DLD1 (cell line): ENCODE measurements around the gene ZDHHC4.
"Not testable (repeated sequence)": the region's sequence is repeated elsewhere in the genome, so short reads cannot be mapped to it uniquely, and the experiment has no call there.

Source experiments
- in situ Hi-C: cut with HindIII; loops from 2 replicates; pipeline ENCODE4 v1.10.0; 2017; ENCODE audit warnings: low sequenced_read_pairs

The ZDHHC4 gene

DNA sequence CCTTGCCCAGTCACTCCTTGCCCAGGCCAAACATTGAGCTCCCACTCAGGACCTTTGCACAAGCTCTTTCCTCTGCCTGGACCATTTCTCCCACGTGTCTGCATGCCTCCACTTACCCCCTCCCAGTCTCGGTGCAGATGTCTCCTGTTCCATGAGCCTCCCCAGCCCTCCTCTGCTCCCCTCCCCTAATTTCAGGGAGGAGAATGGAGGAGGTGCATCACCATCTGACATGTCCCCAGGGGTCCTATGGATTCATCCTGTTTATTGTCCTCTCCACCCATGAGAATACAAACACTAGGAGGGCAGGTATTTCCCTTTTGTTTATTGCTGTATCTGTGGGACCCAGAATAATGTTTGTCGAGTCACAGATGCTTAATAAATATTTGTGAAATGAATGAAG lies 17.4 kb upstream of the ZDHHC4 start:
- in situ Hi-C loops, result no loop called here

DNA sequence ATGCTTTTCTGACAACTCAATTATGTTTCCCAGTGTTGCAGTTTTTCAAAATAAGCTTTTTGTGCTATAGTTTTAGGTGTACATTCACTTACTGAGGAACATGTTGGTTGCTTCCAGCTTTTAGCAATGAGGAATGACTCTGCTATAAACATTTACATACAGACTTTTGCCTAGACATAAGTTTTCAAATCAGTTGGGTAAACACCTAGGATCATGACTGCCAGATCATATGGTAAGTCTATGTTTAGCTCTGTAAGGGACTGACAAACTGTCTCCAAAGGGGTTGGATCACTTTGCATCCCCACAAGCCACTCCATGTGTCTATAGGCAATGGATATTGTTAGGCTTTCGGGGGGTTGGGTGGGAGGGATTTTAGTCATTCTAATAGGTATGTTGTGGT lies 15.1 kb upstream of the ZDHHC4 start:
- in situ Hi-C loops, result no loop called here

GRCh38 chr7:6563936-6564770 lies 13.1 kb upstream of the ZDHHC4 start:
- in situ Hi-C loops, result no loop called here

- in situ Hi-C loops, result no loop called here
These were observed 11.6 kb upstream of the ZDHHC4 start for GRCh38 chr7:6565655-6566054.

DNA sequence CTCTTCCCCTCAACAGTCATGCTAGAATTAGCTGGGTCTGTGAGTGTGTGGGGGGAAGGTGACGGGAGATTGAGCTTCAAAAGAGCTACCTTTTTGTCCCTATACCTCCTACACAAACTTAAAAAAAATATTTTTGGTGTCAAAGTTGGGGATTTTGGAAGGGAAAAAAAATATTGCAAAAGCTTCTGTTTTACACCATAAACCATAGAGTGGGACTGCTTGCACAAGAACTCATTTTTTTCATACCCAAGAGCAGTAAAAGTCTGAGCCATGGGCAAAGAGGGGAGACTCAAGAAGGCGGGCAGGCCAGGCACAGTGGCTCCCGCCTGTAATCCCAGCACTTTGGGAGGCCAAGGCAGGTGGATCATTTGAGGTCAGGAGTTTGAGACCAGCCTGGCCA lies 9.4 kb upstream of the ZDHHC4 start:
- in situ Hi-C loops, result no loop called here

- in situ Hi-C loops, result no loop called here
These were observed 6.0 kb upstream of the ZDHHC4 start for GRCh38 chr7:6571160-6571779.

DNA sequence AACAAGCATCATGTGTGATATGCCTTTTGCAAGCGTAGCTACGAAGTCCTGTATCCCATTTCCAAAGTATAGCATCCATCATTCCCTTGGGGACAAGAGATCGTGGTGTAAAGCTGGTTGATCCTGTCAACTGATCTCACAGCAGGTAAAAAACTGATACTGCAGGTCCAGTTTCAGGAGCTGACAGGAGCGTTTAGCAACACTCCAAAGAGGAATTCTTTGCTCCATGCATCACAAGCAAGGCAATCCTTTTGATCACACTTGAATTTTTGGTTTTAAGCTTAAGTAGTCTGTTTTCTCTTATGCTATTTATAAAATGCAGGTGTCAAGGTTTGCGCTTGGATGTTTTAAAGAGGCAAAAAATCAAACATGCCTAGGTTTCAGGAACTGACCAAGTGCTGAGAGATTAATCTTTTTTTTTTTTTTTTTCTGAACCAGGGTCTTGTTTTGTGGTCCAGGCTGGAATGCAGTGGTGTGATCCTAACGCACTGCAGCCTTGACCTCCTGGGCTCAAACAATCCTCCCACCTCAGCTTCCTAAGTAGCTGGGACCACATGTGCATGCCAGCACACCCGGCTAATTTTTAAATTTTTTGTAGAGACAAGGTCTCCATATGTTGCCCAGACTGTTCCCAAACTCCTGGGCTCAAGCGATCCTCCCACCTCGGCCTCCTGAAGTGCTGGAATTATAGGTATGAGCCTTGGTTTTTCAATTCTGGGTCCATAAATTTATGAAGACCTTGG lies 1.8 kb upstream of the ZDHHC4 start:
- in situ Hi-C loops, result no loop called here

DNA sequence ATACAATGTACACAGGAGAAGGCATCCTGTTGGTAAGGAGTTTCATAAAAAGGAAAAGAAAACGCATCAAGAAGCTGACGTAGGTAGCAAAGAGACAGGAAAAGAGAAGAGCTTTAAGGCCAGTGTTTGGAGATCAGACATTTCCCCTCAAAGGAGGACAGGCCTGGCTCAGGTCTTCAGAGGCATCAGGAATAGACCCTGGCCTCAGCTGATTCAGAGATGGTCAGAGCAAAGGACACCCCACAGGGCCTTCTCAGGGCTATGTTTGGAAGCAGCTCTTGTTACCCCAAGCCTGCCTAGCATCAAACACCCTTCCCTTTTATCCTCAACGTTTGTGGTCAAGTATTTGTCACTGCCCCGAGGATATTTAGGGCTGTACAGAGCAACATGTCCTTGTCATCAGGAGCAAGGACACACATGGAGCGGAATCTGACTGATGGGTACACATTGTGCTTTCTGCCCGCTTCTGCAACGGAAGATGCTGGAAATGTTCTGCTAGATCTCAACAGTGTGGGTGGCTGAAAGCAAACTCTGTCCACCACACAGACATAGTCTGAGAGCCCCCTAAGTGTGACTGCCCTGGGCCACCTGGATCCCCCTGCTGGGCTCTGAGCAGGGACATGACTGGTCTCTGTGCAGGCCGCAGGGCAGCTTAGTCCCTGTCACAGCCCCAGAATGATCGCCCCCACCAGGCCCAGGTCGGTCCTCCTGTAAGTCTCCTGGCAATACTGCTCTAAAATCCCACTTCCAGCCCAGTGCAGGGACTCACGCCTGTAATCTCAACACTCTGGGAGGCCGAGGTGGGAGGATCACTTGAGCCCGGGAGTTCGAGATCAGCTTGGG lies 1.0 kb upstream of the ZDHHC4 start:
- in situ Hi-C loops, result no loop called here

GRCh38 chr7:6576867-6577368 lies 336 bp upstream of the ZDHHC4 start:
- in situ Hi-C loops, result not testable (repeated sequence)

DNA sequence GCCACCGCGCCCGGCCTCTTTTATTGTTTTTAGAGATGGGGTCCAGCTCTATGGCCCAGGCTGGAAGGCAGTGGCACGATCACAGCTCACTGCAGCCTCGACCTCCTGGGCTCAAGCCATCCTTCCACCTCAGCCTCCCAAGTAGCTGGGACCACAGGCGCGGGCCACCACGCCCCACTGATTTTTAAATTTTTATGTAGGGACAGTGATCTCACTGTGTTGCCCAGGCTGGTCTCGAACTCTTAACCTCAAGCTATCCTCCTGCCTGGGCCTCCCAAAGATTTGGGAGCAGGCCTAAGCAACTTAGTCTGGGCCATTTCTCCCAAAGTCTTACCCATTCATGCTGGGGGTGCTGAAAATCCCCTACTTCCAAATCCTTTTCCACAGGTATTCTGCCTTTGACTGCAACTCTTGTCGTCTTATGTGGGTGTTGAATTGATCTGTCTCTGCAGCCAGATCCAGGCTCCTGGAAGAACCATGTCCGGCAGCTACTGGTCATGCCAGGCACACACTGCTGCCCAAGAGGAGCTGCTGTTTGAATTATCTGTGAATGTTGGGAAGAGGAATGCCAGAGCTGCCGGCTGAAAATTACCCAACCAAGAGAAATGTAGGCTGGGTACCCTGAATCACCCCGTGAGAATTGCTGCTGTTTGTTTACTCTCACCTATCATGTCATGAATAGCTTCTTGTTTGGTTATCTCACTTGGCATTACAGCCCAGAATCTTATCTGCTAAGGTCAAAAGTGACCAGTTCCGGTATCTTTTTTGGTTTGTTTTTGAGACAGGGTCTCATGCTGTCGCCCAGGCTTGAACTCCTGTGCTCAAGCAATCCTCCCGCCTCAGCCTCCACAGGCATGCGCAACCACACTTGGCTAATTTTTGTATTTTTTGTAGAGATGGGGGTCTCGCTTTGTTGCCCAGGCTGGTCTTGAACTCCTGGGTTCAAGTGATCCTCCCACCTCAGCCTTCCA lies 1.1 kb downstream of the ZDHHC4 start:
- in situ Hi-C loops, result no loop called here

DNA sequence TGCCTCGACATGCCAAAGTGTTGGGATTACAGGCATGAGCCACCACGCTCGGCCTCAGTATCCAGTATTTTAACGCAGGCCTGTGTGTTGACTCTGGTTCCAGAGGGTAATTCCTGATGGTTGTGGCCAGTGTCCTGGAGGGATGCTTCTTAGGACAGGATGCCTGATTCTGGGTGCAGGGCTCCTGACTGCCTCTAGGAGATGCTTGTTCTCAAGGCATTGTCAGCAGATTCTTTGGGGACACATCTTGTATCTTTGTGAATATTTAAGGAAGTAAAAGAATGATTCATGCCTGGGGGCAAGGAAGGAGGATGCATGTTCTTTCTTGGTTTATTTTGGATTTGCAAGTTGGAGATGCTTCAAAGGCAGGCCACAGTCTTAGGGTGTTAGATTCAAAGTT lies 2.2 kb downstream of the ZDHHC4 start:
- in situ Hi-C loops, result no loop called here

GRCh38 chr7:6585746-6586432 lies 8.6 kb downstream of the ZDHHC4 start:
- in situ Hi-C loops, result not testable (repeated sequence)

GRCh38 chr7:6588566-6588965 lies 11.3 kb downstream of the ZDHHC4 start:
- in situ Hi-C loops, result no loop called here

DNA sequence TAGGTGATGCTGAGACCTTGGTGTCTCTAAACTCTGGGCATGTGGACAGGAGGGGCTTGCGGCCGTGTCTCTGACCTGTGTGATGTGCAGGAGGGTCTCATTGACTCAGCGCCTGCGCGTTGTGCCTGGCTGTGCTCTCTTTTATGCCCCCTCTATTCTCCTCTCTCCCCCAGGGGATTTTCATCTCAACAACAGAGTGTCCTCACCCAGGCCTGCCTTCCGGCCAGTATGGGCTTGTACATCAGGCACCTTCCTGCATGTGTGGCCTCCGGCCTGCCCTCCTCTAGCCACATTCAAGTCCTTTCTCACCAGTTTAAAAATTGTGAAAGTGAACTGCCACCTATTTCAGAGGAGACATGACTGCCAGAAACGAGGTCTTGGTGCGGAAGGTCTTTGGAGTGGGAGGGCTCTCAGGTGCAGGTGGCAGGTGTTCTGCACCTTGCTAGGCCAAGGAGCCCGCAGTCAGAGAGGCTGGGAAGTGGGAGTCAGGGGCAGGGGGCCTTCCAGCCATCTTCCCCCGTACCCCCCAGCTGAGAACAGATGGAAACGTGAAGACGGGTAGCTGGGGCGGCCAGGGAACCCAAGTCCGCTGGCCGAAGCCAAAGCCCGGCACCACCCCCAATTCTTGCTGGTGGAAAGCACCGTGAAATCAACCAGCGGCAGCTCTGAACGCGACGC lies 12.0 kb downstream of the ZDHHC4 start:
- in situ Hi-C loops, result no loop called here

- in situ Hi-C loops, result no loop called here
These were observed 12.8 kb downstream of the ZDHHC4 start, which contains the start of gene INTS15 for GRCh38 chr7:6589829-6590644. Gene INTS15 (plus strand): TSS chr7:6590021. CDS start chr7:6590284, 263 bp downstream.

DNA sequence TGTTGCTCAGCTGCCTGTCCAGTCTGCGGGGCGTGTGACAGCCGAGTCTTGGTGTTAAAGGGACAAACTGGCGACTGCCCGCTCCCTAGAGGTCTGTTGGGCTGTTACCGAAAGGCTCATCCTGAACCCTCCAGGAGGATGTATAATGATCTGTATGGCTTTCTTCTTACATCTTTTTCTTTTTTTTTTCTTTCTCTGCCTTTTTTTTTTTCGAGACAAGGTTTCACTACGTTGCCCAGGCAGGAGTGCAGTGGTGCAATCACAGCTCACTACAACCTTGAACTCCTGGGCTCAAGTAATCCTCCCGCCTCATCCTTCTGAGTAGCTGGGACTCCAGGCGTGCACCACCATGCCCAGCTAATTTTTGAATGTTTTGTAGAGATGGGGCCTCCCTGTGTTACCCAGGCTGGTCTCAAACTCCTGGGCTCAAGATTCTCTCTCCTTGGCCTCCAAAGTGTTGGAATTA lies 13.4 kb downstream of the ZDHHC4 start:
- in situ Hi-C loops, result no loop called here

DNA sequence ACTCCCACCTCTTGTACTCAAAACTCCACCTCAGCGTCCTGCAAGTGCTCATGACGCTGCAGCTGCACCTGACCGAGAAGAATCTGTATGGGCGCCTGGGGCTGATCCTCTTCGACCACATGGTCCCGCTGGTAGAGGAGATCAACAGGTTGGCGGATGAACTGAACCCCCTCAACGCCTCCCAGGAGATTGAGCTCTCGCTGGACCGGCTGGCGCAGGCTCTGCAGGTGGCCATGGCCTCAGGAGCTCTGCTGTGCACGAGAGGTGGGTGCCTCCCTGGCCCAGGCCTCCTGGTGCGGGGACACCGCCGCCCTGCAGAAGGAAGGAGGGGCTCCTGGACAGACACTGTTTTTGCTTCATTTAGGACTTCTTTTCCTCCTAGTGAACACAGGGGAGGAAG lies 22.8 kb downstream of the ZDHHC4 start:
- in situ Hi-C loops, result no loop called here
